Fibroblast of villous mesenchyme (primary cell): Measurements from ENCODE around the gene SMYD2. TPM values are rescaled to one million over a fixed set of nuclear protein-coding genes. Genes with fewer than 3 reads are reported as not detected.

ENCODE experiments used
- DNase-seq: peaks from one replicate; pipeline ENCODE4 v3.0.0-alpha.2; 2010; ENCODE audit warnings: low read depth
- H3K4me3 ChIP-seq: 2 replicates; pipeline ENCODE4 v1.5.1; 2011; ENCODE audit warnings: low read depth, mild to moderate bottlenecking, low read length
- total RNA-seq: library from RNA; depleted of rRNA; stranded (reverse); fragments of >200 nt; gene quantifications from 2 replicates; pipeline ENCODE4 v1.2.3, GENCODE V29; 2012
- TF ChIP-seq, protein P1 (sequence below): IDR thresholded peaks from 2 replicates; pipeline ENCODE4 v1.5.1; 2012; ENCODE audit warnings: low read depth, mild to moderate bottlenecking, low read length; ENCODE audit not compliant: insufficient read depth

The SMYD2 gene
- total RNA-seq, 1 donor, result 48.8 TPM

DNA sequence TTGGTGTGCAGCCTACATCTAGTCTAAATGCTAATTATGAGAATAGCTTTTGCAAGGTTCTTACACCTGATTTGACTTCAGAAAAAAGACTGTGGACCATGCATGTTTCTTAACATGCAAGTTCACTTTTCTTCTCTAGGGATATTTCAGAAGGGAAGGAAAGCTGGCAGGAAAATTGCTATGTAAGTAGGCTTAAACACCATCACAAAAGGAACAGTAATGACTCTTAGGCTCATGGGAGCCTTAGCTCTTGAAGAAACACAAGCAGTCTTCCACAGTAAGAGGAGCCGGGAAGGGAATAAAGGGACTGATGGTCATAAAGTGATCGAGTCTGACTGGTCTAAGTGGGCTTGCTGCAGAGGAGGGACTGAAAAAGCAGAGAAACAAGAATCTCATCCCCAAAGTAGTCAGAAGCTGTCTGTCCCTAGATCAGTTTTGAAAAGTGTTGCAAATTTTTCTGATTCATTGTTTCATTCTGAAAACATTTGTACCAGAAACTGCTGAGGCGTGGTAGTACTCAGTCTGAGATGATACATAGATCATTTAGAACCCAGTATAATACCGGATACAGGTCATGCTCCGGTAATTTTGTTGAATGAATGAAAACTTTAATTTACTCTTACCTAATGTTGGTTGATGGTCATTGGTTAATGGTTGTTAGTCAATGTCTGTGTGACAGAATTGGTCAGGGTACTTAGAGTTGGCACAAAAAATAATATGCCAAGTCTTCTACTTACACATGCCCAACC is 40.9 kb downstream of the SMYD2 start:
- TF ChIP-seq, protein P1, sequence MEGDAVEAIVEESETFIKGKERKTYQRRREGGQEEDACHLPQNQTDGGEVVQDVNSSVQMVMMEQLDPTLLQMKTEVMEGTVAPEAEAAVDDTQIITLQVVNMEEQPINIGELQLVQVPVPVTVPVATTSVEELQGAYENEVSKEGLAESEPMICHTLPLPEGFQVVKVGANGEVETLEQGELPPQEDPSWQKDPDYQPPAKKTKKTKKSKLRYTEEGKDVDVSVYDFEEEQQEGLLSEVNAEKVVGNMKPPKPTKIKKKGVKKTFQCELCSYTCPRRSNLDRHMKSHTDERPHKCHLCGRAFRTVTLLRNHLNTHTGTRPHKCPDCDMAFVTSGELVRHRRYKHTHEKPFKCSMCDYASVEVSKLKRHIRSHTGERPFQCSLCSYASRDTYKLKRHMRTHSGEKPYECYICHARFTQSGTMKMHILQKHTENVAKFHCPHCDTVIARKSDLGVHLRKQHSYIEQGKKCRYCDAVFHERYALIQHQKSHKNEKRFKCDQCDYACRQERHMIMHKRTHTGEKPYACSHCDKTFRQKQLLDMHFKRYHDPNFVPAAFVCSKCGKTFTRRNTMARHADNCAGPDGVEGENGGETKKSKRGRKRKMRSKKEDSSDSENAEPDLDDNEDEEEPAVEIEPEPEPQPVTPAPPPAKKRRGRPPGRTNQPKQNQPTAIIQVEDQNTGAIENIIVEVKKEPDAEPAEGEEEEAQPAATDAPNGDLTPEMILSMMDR, result no peak
- no peak for DNase-seq
- no peak overlapping the region for H3K4me3 ChIP-seq

DNA sequence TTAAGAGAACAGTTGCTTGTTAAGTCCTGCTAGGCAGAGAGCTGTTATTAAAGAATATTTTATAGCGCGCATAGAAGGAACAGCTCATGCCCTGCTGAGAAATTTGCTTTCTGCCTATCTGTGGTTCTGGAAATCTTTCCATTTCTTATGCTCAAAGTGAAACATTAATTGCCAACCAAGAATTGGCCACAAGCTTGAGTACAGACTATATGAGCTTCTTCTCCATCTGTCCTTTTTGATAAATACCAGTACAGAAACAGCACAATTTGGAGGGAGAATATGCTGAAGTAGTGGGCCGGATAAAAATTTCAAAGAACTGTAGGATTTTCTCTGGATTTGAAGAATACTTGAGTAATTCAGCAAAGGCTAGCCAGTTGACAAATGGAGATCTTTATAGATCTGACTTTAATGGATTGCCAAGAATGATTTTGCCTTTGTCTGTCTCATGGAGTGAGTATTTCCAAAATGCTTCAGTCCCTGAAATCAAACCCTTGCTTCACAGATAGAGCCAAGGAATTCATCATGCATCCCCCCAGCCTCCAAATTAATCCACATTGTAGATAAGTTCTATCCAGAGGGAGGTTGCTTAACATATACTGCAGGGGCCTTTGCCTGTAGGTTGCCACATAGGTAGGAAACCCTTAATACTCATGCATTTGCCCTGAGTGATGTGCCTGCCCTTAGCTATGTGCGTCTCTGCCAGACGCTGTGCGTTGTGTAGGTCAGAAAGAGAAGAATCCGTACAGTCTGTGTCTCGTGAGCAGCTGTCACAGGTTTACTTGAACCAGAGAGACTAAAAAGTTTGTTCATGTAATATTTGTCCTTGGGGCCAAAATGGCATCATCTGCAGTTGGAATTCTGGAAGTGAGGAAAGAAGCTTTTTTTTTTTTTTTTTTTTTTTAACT is 44.2 kb downstream of the SMYD2 start:
- no peak overlapping the region for H3K4me3 ChIP-seq
- TF ChIP-seq, protein P1, result no peak
- DNase-seq, result no peak

DNA sequence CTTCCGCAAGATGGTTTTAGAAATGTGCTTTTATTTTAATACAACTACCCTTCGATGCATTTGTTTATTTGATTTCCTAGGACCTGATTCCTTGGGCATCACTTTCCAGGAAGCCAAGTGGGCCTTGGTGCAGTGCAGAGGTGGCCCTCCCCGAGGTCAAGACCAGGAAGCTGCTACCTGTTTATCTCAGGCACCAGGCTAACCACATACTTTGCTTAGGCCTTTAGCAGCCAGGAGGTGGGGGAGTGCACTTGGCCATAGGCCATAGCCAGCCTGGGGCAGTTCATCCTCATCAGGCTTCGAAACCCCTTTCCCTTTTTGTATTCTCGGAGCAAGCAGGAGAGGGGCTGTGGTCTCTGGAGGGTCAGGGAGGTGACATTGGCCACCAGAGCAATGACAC is 45.4 kb downstream of the SMYD2 start:
- DNase-seq, result no peak
- TF ChIP-seq, protein P1, result no peak
- no peak overlapping the region for H3K4me3 ChIP-seq

DNA sequence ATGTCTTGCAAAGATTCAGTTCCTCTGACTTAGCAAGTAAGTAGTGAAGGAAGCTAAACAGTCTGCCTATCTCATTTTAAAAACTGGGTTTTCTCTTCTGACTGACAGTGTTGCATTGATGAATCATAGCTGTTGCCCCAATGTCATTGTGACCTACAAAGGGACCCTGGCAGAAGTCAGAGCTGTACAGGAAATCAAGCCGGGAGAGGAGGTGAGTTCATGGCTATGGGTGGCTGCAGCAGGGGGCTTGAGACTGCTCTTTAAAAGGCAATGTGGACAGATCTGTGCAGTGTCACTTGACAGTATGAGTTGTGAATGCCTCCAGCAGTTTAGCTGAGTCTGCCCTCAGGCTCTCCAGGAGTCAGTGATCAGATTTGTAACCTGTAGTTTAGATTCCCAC is 46.6 kb downstream of the SMYD2 start:
- DNase-seq, result peak; percentile 14
- H3K4me3 ChIP-seq, result no peak overlapping the region
- TF ChIP-seq, protein P1, result no peak

DNA sequence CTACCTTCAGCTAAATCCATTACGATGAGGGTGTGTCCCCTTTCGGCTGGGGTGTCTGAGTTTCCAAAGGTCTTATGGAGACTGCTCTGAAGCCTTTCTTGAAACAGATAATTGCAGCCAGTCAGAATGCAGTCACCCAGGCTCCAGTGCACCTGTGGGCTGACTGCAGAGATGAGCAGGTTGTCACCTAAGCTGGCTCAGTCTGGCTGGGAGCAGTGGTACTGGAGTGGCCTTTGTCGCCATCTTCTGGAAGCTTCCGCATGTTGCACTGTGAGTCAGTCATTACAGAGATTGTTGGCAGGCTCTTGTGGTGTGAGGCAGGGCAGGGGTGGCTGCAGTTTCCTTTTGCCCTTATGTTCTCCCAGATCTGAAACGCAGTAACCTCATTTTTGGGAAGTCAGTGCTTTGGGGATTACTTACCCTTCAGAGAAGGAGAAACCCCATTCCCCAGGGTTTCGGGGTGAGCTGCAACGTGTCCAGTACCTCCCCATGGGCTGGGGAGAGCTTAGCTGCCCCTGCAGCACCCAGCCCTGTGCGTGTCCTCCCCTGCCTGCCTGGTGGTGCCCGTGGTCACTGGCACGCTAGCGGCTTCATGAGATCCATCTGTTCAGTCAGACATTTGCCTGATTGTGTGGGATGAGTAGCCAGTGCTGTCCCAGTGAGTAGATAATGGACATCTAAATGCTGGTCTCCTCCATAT is 48.0 kb downstream of the SMYD2 start:
- peak; percentile 75 for DNase-seq
- no peak overlapping the region for H3K4me3 ChIP-seq
- TF ChIP-seq, protein P1, result peak; percentile 92

DNA sequence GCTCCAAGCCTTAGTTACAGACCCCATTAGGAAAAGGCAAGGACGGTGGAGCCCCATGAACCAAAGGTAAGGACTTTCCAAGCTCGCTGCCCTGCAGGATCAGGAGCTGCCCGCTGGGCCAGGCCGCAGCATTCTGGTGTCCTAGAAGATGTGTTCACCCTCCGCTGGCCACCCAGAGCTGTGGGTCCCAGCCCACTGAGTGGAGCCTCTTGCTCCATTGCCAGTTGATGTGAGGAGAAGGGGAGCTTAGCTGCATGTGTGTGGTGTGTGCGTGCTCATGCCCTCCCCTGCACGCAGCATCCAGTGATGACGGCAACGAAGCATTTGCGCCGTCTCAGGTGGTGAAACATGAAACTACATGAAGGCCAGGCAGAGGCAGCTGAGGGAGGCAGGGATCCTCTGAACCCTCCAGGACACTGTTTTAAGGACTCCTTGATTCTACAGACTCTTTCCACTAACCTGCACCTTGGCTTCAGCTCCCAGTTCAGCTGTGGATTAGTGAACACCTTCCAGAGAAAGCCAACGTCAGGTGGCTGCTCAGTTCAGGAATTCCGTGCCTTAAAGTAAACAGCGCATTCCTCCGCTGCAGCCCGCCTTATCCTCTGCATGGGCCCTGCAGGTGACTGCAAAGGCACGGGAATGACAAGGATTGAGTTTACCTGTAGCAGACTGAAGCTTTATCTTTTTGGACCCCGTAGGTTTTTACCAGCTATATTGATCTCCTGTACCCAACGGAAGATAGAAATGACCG is 48.7 kb downstream of the SMYD2 start:
- TF ChIP-seq, protein P1, result no peak
- no peak overlapping the region for H3K4me3 ChIP-seq
- DNase-seq, result no peak
